Vagina (tissue), 2 donors: Measurements from ENCODE around the gene CELA3A.
"Not testable (repeated sequence)": the region's sequence is repeated elsewhere in the genome, so short reads cannot be mapped to it uniquely, and the experiment has no call there.

ENCODE experiments used
- CTCF ChIP-seq, 3 experiments: fragments of 450-650 bp in 2 of 3; fragments of 200-600 bp in 1 of 3; sonication (generic) in 1 of 3; IDR thresholded peaks; one replicate each; pipeline ENCODE4 v1.5.1; 2017 to 2019; ENCODE audit warnings: antibody characterized with exemption in 3 of 3, mild to moderate bottlenecking in 2 of 3, moderate library complexity in 2 of 3
- POLR2A ChIP-seq, 2 donors: fragments of 450-650 bp; IDR thresholded peaks; one replicate each; pipeline ENCODE4 v1.6.1; 2017; ENCODE audit warnings: antibody characterized with exemption in 2 of 2, mild to moderate bottlenecking in 2 of 2, moderate library complexity in 2 of 2
- POLR2AphosphoS5 ChIP-seq, 2 donors: sonication (generic); formaldehyde crosslinking; IDR thresholded peaks; one replicate each; pipeline ENCODE4 v1.9.0; 2017; ENCODE audit warnings: antibody characterized with exemption in 2 of 2, mild to moderate bottlenecking in 2 of 2, low read depth in 1 of 2; ENCODE audit not compliant: insufficient read depth in 1 of 2

DNA sequence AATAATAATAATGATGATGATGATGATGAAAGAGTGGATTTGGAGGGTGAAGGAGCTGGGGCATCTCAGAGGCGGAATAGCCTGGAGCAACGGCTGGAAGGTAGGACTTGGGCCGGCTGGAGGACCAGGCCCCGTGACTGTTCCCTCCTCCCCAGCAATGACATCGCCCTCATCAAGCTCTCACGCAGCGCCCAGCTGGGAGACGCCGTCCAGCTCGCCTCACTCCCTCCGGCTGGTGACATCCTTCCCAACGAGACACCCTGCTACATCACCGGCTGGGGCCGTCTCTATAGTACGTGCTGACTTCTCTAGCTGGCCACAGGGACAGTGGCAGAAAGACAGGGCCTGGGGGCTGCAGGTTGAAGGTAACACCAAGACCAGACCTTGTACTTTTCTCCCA is 17.9 kb upstream of the CELA3A start:
- not testable (repeated sequence) for TF ChIP-seq CTCF (IDR thresholded peaks at IDR 0.05); POLR2AphosphoS5 (IDR thresholded peaks at IDR 0.05; ENCODE audit: insufficient read depth in 1 of 2, low read depth in 1 of 2); POLR2A (IDR thresholded peaks at IDR 0.05)
